Neural progenitor cell (in vitro differentiated cells): ENCODE measurements around the gene CLTRN.

ENCODE experiments used
- EZH2 ChIP-seq: fragments of 200-600 bp; sonication (generic); IDR thresholded peaks from 2 replicates; pipeline ENCODE4 v1.6.1; 2017; ENCODE audit warnings: antibody characterized with exemption, mild to moderate bottlenecking, moderate library complexity
- EZH2phosphoT487 ChIP-seq: fragments of 200-600 bp; sonication (generic); IDR thresholded peaks from 2 replicates; pipeline ENCODE4 v1.6.1; 2017; ENCODE audit warnings: antibody characterized with exemption
- TF ChIP-seq, protein P1 (sequence below): fragments of 200-600 bp; sonication (generic); IDR thresholded peaks from 2 replicates; pipeline ENCODE4 v1.5.1; 2017; ENCODE audit warnings: antibody characterized with exemption, mild to moderate bottlenecking

DNA sequence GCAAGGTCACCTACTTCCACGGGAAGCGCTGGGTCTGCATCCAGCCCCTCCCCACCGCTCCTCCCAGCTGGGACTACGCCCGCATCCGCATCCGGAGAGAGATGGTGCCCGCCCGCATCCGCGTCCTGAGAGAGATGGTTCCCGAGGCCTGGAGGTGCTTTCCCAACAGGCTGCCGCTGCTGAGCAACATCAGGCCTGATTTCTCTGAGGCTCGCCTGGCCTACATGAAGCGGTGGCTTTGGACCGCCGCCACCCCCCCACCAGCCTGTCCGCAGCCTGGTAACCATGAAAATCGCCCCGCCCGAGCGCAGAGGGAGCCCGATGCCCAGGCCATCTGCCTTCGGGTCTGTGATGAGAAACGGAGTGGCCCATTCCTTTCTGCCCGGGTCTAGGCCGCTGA lies 18.1 kb downstream of the CLTRN start:
- TF ChIP-seq, protein P1, sequence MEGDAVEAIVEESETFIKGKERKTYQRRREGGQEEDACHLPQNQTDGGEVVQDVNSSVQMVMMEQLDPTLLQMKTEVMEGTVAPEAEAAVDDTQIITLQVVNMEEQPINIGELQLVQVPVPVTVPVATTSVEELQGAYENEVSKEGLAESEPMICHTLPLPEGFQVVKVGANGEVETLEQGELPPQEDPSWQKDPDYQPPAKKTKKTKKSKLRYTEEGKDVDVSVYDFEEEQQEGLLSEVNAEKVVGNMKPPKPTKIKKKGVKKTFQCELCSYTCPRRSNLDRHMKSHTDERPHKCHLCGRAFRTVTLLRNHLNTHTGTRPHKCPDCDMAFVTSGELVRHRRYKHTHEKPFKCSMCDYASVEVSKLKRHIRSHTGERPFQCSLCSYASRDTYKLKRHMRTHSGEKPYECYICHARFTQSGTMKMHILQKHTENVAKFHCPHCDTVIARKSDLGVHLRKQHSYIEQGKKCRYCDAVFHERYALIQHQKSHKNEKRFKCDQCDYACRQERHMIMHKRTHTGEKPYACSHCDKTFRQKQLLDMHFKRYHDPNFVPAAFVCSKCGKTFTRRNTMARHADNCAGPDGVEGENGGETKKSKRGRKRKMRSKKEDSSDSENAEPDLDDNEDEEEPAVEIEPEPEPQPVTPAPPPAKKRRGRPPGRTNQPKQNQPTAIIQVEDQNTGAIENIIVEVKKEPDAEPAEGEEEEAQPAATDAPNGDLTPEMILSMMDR, result no peak
- TF ChIP-seq EZH2 (no peak), EZH2phosphoT487 (no peak)
